Gastroesophageal sphincter (tissue), 4 donors: Measurements from ENCODE around the gene LHFPL2. TPM values are rescaled to one million over a fixed set of nuclear protein-coding genes. Genes with fewer than 3 reads are reported as not detected.
A peak's percentile ranks its signal among the peaks of the same experiment; 100 is the strongest.

Experiments used
- ATAC-seq: fragments of 150-250 bp; one replicate; pipeline ENCODE4 v1.9.1; 2016; ENCODE audit warnings: mild to moderate bottlenecking, moderate library complexity
- H3K27ac ChIP-seq, 4 donors: fragments of 200-600 bp; sonication (generic) in 3 of 4; 1 replicate in 3 of 4; 2 replicates in 1 of 4; pipeline ENCODE4 v1.5.1; 2016 to 2019
- H3K27me3 ChIP-seq: fragments of 200-600 bp; sonication (generic); one replicate; pipeline ENCODE4 v1.5.1; 2019
- H3K36me3 ChIP-seq, 2 donors: fragments of 200-600 bp; sonication (generic); one replicate each; pipeline ENCODE4 v1.5.1; 2019; ENCODE audit warnings: control low read depth in 1 of 2
- H3K4me1 ChIP-seq, 3 donors: fragments of 200-600 bp; sonication (generic); 1 replicate in 2 of 3; 2 replicates in 1 of 3; pipeline ENCODE4 v1.5.1; 2016 to 2019; ENCODE audit warnings: control low read depth in 2 of 3
- H3K4me3 ChIP-seq, 2 donors: fragments of 200-600 bp; sonication (generic); one replicate each; pipeline ENCODE4 v1.5.1; 2019; ENCODE audit warnings: mild to moderate bottlenecking in 1 of 2, moderate library complexity in 1 of 2
- H3K9me3 ChIP-seq, 3 donors: fragments of 200-600 bp; sonication (generic); one replicate each; pipeline ENCODE4 v1.5.1; 2017 to 2019; ENCODE audit warnings: control low read depth in 2 of 3
- EP300 ChIP-seq: sonication (generic); formaldehyde crosslinking; IDR thresholded peaks from one replicate; pipeline ENCODE4 v1.6.1; 2017; ENCODE audit warnings: antibody characterized with exemption, mild to moderate bottlenecking
- POLR2A ChIP-seq, 2 donors: fragments of 450-650 bp; IDR thresholded peaks; one replicate each; pipeline ENCODE4 v1.6.1; 2017; ENCODE audit warnings: antibody characterized with exemption in 2 of 2, mild to moderate bottlenecking in 2 of 2, moderate library complexity in 1 of 2
- POLR2AphosphoS5 ChIP-seq: sonication (generic); formaldehyde crosslinking; IDR thresholded peaks from one replicate; pipeline ENCODE4 v1.6.1; 2017; ENCODE audit warnings: antibody characterized with exemption
- WGBS, 2 donors: methylation state at CpG; one replicate each; pipeline ENCODE4 v1.1.5; 2018; ENCODE audit warnings: low coverage in 1 of 2; 5-methylcytosine and 5-hydroxymethylcytosine counted together
- total RNA-seq, 4 donors: library from RNA; depleted of rRNA; stranded (reverse); fragments of >200 nt; gene quantifications; one replicate each; pipeline ENCODE4 v1.1.0, GENCODE V29; 2016
- TF ChIP-seq, protein P1 (sequence below), 4 experiments: fragments of 200-600 bp in 2 of 4; fragments of 450-650 bp in 2 of 4; sonication (generic) in 1 of 4; IDR thresholded peaks; one replicate each; pipeline ENCODE4 v1.5.1; 2017 to 2019; ENCODE audit warnings: antibody characterized with exemption in 4 of 4, mild to moderate bottlenecking in 2 of 4, moderate library complexity in 2 of 4

The LHFPL2 gene
- total RNA-seq, 4 donors from 2014 or later, result 14.9 to 44.2 (median 39.3) TPM

DNA sequence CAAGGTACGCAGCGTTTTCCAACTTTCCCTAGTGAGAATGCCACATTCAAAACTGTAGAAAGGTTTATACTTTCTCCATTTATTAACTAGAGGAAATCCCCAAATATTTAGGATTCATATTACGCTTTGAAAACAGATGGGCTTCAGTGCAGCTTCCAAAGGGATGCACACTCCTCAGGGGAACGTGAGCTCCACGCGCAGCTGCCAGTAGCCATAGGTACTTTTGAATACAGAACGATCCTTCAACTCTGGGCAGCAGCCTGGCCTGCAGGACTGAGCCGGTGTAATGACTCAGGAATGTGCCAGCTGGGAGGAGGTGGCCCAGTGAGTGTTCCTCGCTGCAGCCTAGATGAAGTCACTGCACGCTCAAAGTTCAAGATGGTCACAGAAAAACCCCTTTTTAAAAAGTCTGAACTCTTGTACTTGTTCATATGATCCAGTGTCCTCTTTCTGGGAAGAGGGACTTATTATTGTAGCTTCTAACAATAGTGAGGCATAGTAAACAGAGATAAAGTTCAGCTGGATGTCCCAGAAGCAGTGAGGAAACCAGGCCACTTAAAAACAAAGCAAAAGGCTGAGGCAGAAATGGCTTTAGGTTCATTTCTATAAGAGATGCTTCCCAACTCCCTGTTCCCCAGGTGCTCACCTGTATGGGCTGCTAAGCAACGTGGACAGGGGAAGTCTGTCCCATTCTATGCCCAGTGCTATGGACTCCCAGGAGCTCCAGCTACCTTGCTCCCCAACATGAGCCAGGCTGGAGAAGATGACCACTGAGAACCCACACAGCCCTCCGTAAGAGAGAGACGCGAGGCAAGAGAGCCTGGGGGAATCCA lies 130.0 kb downstream of the LHFPL2 start:
- H3K4me3 ChIP-seq, result no peak overlapping the region
- peak; percentile 81 for TF ChIP-seq POLR2AphosphoS5
- no peak for TF ChIP-seq EP300
- TF ChIP-seq, protein P1, sequence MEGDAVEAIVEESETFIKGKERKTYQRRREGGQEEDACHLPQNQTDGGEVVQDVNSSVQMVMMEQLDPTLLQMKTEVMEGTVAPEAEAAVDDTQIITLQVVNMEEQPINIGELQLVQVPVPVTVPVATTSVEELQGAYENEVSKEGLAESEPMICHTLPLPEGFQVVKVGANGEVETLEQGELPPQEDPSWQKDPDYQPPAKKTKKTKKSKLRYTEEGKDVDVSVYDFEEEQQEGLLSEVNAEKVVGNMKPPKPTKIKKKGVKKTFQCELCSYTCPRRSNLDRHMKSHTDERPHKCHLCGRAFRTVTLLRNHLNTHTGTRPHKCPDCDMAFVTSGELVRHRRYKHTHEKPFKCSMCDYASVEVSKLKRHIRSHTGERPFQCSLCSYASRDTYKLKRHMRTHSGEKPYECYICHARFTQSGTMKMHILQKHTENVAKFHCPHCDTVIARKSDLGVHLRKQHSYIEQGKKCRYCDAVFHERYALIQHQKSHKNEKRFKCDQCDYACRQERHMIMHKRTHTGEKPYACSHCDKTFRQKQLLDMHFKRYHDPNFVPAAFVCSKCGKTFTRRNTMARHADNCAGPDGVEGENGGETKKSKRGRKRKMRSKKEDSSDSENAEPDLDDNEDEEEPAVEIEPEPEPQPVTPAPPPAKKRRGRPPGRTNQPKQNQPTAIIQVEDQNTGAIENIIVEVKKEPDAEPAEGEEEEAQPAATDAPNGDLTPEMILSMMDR (IDR thresholded peaks at IDR 0.05), result no peak
- no peak for TF ChIP-seq POLR2A (IDR thresholded peaks at IDR 0.05)
- H3K36me3 ChIP-seq, result no peaks in the 10 kb centered on the region
- peak; percentile 94 for ATAC-seq
- 43 to 56% methylated on average over 6 to 12 of the region's 14 CpGs for whole genome bisulfite sequencing, 2 donors
- H3K4me1 ChIP-seq, result peaks cover 5 to 24% (median 14%) of the 10 kb centered on the region in 3 donors
- H3K27me3 ChIP-seq, result no peaks in the 10 kb centered on the region
- peak overlapping the region; percentile 80 to 87 (median 84) for H3K27ac ChIP-seq
- no peaks in the 10 kb centered on the region for H3K9me3 ChIP-seq

DNA sequence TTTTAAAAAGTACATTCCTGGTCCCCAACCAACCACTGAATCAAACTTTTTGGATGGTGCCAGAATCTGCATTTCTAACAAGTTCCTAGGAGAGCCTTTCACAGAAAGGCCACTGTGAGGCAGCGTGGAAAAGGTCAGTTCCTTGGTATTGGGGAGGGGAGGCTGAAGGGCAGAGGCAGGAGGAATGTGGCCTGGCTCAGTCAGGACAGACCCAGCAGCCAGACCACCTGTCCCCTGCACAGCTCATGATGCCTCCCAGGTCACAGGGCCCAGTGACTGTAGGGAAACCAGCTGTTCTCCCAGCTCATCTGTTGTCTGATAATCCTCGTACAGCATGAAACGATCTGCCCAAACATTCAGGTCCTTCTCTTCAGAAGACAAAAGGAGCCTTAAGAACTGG lies 132.9 kb downstream of the LHFPL2 start:
- no peaks in the 10 kb centered on the region for H3K9me3 ChIP-seq
- 61% methylated on average over 2 of the region's 3 CpGs; no CpG with 5 or more reads in 1 of the 2 donors for WGBS, 2 donors
- H3K4me1 ChIP-seq, result peaks cover 5 to 35% (median 20%) of the 10 kb centered on the region in 3 donors
- ATAC-seq, result no peak
- no peaks in the 10 kb centered on the region for H3K27me3 ChIP-seq
- H3K4me3 ChIP-seq, result no peak overlapping the region
- no peak overlapping the region for H3K27ac ChIP-seq
- TF ChIP-seq EP300, result no peak
- TF ChIP-seq POLR2AphosphoS5, result no peak
- TF ChIP-seq, protein P1 (IDR thresholded peaks at IDR 0.05), result no peak
- TF ChIP-seq POLR2A (IDR thresholded peaks at IDR 0.05), result no peak
- H3K36me3 ChIP-seq, result no peaks in the 10 kb centered on the region

DNA sequence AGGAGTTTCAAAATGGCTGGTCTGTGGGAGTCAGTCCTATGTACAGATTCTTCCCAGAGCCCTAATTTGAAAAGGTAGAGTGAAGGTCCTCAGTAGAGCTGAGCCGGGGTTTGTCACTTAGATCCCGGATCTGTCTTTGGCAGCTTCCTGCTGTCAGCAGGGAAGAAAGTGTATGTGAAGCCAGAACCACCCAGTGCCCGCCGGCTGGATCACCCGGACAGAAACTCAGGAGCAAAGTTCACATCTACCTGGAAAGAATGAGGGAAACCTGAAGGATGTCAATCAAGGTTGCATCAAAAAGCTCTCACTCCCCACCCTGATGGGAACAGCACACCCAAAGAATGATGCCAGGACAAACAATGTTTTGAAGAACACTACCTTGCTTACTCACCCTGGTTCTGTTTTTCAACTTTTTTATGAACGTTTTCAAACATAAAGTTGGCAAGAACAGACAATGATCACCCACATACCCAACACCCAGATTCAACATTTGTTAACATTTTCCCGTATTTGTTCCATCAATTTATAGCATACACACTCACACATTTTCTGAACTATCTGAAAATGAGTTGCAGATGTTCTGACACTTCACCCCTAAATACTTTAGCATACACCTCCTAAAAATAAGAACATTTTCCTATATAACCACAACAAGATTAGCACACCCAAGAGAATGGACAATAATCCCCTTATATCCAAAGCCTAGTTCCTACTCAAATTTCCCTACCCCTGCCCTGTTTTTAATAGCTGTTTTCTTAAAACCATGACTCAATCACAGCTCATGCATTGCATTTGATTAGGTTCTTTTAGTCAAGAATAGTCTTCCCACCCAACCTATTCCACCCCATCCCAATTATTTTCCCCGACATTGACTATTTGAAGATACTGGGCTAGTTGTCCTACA lies 133.9 kb downstream of the LHFPL2 start:
- no peak overlapping the region for H3K27ac ChIP-seq

DNA sequence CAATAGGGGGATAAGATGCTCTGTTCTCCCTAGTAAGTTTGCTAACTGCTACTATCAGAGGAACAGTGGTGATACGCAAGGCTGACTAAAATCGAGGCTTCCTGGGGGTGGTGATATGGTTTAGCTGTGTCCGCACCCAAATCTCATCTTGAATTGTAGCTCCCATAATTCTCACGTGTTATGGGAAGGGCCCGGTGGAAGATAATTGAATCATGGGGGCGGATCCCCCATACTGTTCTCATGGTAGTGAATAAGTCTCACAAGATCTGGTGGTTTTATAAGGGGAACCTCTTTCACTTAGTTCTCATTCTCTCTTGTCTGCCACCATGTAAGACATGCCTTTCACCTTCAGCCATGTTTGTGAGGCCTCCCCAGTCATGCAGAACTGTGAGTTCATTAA lies 135.1 kb downstream of the LHFPL2 start:
- Histone ChIP-seq H3K9me3 (no peaks in the 10 kb centered on the region), H3K27ac (peak overlapping the region in 1 of 4 donors; percentile 14), H3K4me3 (no peak overlapping the region), H3K27me3 (no peaks in the 10 kb centered on the region), H3K36me3 (no peaks in the 10 kb centered on the region), H3K4me1 (peaks cover 0 to 44% (median 25%) of the 10 kb centered on the region in 3 donors)
- WGBS, 2 donors, result 20 to 93% methylated on average over 1 to 4 of the region's 6 CpGs
- ATAC-seq, result no peak
- TF ChIP-seq EP300, result no peak
- no peak for TF ChIP-seq POLR2A (IDR thresholded peaks at IDR 0.05)
- TF ChIP-seq, protein P1 (IDR thresholded peaks at IDR 0.05), result no peak
- no peak for TF ChIP-seq POLR2AphosphoS5

More for the DNA sequence above, 133.9 kb downstream of the LHFPL2 start:
- Histone ChIP-seq H3K36me3 (no peaks in the 10 kb centered on the region), H3K4me3 (no peak overlapping the region), H3K4me1 (peaks cover 5 to 45% (median 29%) of the 10 kb centered on the region in 3 donors), H3K27me3 (no peaks in the 10 kb centered on the region), H3K9me3 (no peaks in the 10 kb centered on the region)
- 83 to 89% methylated on average over 3 to 7 of the region's 8 CpGs for WGBS, 2 donors
- no peak for TF ChIP-seq EP300
- TF ChIP-seq POLR2A (IDR thresholded peaks at IDR 0.05), result no peak
- TF ChIP-seq, protein P1 (IDR thresholded peaks at IDR 0.05), result no peak
- no peak for TF ChIP-seq POLR2AphosphoS5
- no peak for ATAC-seq
